Islet precursor cell (in vitro differentiated cells): ENCODE data around the gene STARD10.
"Not testable (repeated sequence)": the region's sequence is repeated elsewhere in the genome, so short reads cannot be mapped to it uniquely, and the experiment has no call there.

Experiments
- DNase-seq: peaks from one replicate; pipeline ENCODE4 v3.0.0-alpha.2; 2018

STARD10 gene, protein sequence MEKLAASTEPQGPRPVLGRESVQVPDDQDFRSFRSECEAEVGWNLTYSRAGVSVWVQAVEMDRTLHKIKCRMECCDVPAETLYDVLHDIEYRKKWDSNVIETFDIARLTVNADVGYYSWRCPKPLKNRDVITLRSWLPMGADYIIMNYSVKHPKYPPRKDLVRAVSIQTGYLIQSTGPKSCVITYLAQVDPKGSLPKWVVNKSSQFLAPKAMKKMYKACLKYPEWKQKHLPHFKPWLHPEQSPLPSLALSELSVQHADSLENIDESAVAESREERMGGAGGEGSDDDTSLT

GRCh38 chr11:72793425-72794367 lies at the start of gene STARD10:
Gene STARD10 (minus strand): TSS chr11:72794047. CDS start chr11:72781181, 12,866 bp downstream.
- peak; percentile 96 for DNase-seq

DNA sequence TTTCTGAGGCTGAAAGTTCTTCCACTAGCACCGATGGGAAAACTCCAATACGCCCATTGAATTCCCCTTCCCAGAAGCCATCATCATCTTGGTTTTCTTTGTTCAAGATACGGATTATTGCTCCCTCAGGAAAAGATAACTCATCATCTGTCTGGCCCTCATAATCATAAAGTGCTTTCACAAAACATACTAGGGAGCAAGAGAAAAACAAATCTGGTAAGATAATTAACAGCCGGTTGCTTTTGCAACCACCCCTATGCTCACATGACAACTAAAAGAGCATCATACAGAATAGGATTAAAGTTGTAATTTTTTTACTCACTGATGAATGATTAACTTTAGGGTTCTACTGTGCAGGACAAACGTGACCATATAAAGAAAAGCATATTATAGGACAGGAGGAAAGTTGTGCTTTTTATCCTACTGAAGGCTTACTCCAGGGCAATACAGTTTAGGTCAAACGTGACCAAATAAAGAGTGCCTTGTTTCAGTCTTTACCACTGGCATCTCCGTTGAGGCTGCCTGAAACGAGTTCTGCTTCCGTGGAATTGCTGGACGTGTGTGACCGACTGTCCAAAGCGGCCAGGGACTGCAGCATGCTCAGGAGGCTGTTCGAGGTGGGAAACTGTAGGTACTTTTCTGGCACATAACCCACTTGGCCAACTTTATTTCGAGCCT lies 48.9 kb upstream of the STARD10 start:
- DNase-seq, result no peak

GRCh38 chr11:72842126-72842525 lies 48.3 kb upstream of the STARD10 start:
- DNase-seq, result no peak

DNA sequence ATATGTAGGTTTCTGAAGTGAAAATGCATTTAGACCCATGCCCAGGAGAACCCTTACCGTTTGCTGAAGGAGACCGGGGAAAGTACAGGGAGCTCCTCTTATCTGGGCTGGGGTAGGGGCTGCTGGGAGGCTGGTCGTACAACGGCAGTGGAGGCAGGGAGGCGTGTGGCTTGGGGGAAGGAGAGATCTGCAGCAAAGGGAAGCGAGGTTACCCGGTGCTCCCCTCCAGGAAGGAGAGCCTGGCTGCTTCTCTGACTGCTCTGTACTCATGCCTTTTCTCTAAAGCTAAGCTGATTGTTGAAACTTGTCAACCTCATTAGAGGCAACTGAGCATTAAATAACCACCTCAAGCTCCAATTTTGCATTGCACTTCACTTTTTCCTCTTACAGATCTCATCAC lies 47.5 kb upstream of the STARD10 start:
- DNase-seq, result no peak

DNA sequence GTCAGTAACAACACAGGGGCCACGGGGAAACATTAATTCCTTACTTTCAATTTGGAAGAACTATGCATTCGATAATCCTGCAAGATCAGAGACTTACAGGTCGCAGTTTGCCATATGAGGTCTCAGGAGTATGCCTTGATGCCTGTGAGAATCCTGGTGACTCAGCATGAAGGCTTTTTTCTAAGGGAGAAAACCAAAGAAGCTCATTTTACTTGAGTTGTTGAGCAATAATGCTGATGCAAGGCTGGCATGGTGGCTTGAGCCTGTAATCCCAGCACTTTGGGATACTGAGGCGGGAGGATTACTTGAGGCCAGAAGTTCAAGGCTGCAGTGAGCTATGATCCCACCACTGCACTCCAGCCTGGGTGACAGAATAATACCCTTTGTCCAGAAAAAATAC lies 46.9 kb upstream of the STARD10 start:
- no peak for DNase-seq

DNA sequence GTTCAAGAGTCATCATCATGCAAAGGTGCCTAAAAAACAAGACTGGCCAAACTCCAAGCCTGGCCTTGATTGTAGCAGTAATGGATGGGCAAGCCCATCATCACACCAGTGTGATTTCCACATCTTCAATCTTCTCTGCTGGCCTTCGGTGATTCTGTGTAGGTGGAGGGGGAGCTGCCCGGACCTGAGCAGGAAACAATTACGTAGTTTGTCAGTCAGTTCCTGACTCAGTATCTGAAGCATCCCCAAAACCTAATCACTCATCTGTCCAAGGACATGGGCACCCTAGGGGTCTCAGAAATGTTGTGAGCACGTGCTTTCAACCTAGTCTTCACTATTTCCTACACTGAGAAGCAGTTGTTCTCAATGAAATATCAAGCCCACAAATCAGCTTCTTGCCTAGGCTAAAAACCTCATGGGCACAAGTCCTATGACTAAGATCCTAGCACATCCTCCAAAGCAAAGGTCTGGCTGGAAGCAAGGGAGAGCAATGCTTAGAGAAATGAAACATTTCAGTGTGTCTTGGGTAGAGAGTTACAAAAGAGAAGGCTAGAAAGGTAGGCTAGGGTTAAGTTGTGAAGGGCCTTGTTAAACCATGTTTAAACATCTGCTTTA lies 45.0 kb upstream of the STARD10 start:
- no peak for DNase-seq

DNA sequence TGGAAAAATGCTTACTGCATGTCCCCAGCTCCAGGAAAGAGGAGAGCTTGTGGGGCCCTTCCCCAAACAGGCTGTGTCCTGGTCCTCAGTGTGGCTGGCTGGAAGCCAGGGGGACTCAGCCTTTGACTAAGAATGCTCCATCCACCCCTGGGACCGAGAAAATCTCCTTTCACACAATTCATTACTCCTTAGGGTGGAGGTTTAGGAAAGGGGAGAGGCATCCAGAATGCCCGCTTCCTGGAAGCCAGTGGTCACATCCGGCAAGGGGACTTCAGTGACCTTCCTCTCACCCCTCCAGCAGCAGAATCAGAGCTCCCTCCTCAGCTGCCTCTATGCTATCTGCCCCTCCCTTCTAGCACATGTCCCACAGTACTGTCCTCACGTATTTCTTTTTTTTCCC lies 42.3 kb upstream of the STARD10 start:
- no peak for DNase-seq

DNA sequence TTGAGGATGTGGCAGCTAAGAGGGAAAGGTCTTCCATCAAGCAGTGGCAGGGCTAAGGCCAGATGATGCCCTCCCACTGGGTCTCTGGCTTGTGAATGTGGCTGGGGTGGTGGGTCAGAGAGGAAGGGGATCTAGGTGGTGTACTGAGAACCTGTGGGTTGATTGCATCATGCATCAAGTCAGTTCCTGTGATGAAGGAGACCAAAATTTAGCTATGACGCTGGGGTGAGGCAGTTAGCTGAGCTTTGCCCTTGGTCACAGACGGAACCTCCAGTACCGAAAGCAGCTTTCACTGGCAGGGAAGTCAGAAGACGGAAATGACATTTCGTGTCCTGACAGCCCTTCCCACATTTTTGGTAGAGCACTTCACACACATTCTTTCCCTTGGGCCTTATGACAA lies 41.1 kb upstream of the STARD10 start:
- no peak for DNase-seq

GRCh38 chr11:72833811-72834493 lies 40.1 kb upstream of the STARD10 start:
- DNase-seq, result no peak

- no peak for DNase-seq
Observed at GRCh38 chr11:72833083-72833733, 39.4 kb upstream of the STARD10 start.

GRCh38 chr11:72832301-72833082 lies 38.6 kb upstream of the STARD10 start:
- peak; percentile 48 for DNase-seq

GRCh38 chr11:72831521-72832300 lies 37.9 kb upstream of the STARD10 start:
- DNase-seq, result peak; percentile 91

DNA sequence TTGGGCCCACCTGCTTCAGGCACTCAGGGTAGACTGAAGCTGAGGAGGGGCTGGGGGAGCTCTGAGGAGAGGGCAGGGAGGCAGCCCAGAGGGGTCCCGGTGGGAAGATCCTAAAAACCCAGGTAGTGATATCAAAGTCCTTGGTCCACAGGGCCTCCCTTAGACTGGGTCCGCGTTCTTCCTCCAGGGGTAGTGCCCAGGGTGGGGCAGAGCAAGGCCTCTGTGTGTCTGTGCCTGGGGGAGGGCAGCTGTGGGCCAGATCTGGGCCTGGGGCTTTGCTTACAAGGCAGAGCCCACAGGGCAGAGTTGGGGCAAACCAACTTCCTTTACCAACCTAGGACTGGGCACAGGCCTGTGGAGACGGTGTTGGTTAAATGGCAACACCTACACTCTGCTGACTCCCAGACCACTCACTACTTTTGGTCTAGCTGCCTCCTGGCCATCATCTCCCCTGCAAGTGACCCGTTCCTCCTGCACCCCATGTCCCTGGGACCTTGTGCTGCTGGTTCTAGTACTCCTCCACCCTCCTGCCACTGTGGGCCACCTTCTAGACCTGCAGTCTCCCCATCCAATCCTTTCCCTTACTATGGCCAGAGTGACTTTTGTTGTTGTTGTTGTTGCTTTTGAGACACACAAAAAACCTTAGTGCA lies 36.2 kb upstream of the STARD10 start:
- no peak for DNase-seq

GRCh38 chr11:72829178-72829577 lies 35.3 kb upstream of the STARD10 start:
- no peak for DNase-seq

DNA sequence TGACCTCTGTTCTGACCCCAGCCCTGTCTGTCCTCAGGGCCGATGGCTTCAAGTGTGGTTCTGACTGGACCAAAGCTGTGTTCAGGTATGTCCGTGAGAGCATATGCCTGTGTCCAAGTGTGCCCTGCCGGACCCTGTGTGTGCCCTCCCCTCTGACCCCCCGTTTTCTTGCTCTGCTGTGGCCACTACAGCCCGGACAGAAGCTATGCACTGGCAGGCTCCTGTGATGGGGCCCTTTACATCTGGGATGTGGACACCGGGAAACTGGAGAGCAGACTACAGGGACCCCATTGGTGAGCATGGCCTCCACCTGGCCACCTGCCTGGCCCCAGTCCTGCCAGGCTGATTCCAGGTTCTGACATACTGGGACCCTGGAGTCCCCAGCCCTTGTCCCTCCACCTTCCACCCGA lies 34.9 kb upstream of the STARD10 start:
- DNase-seq, result no peak

DNA sequence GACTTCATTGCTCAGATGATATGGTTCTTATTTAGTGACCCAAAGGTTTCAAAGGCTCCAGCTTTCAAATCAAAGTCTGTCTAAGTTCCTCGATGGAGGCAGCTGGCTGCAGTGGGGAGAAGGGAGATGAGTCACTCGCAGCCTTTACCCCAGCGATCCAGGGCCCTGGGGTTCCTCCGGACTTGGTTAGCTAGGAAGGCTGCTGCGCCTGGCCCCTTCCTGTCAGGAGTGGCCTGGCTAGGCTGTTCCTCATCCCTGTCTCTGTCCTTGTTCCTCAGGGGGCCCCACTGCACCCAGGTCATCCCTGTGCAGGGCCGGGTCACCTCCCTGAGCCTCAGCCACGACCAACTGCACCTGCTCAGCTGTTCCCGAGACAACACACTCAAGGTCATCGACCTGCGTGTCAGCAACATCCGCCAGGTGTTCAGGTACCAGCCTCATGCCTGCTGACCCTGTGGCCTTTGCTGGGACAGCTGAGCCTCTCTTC lies 34.3 kb upstream of the STARD10 start:
- peak; percentile 55 for DNase-seq

DNA sequence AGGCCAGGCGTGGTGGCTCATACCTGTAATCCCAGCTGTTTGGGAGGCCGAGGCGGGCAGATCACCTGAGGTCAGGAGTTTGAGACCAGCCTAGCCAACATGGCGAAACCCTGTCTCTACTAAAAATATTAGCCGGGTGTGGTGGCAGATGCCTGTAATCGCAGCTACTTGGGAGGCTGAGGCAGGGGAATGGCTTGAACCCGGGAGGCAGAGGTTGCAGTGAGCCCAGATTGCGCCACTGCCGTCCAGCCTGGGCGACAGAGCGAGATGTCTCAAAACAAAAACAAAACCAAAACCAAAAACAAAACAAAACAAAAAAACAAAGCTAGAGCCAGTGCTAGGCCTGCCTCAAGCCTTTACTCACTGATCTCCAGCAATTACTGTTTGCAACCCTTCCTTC lies 33.8 kb upstream of the STARD10 start:
- DNase-seq, result not testable (repeated sequence)

GRCh38 chr11:72826942-72827480 lies 33.2 kb upstream of the STARD10 start:
- no peak for DNase-seq
